ENCODE measurements around the gene TK1.

Gene TK1

DNA sequence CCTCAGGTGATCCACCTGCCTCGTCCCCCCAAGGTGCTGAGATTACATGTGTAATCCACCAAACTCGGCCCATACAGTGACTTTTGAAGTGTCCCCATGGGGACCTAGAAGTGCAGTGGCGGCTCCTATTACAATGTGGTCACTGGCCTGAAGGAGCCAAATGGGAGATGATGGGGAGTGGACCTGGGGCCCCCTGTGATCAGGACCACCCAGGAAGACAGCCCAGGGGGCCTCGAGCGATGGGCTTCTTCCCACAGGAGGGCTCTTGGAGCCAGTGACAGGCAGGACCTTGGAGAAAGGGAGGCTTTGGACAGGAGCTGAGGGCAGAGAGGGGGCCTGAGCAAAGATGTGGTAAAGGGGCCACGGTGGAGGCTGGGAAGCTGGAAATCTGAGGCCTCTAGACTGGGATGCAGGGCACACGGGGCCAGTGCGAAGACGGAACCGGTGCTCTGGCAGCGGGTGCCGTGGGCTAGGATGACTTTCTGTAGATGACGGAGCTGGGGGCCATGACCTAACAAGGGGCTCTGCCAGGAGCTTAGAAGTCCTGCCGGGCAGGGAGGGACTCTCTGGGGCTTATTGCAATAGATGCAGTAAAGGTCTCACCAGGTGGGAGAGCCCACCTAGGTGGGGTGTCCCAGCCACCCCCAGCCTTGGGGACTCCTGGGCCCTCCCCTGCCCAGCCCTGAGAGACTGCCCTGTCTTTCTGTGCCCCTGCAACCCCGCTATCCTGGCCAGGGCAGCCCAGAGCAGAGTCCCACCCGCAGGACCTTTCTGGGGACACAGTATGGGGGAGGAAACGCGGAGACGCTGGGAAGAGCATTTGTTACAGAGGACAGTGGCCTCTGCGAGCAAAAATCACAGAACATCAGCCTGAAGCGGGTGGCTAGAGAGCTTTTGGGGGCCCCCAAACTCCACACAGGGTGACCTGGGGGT lies 43.4 kb downstream of the TK1 start:
- TF ChIP-seq, protein P1, sequence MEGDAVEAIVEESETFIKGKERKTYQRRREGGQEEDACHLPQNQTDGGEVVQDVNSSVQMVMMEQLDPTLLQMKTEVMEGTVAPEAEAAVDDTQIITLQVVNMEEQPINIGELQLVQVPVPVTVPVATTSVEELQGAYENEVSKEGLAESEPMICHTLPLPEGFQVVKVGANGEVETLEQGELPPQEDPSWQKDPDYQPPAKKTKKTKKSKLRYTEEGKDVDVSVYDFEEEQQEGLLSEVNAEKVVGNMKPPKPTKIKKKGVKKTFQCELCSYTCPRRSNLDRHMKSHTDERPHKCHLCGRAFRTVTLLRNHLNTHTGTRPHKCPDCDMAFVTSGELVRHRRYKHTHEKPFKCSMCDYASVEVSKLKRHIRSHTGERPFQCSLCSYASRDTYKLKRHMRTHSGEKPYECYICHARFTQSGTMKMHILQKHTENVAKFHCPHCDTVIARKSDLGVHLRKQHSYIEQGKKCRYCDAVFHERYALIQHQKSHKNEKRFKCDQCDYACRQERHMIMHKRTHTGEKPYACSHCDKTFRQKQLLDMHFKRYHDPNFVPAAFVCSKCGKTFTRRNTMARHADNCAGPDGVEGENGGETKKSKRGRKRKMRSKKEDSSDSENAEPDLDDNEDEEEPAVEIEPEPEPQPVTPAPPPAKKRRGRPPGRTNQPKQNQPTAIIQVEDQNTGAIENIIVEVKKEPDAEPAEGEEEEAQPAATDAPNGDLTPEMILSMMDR (IDR thresholded peaks at IDR 0.05): no peak

DNA sequence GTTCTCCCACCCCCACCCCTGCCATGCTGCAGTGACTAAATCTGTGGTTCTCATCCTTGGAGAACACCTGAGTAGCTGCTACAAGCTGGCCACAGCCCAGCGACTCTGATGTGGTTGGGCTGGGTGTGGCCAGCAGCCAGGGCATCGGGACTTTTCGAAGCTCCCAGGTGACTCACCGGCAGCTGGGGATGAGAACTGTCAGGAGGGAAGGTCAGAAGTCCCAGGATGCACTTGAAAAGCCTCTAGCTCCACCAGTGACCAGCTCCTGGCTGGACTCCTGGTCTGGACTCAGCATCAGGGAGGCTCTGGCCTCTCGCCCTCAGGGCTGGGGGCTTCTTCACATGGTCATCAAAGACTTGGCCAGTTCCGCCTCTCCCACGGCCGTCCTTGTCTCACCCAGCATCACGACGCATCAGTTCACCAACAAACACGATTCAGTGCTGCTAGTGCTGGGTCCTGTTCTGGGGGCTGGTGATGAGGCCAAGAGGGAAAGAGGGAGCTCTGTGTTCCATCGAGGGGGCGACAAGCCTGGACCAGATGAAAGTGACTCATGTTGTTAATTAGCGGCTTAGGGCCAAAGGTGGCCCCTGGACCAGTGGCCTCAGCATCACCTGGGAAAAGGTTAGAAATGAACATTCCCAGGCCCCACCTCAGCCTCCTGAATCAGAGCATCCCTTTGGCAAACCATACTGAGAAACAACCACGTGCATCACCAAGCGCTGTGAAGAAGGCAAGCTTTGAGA lies 44.6 kb downstream of the TK1 start:
- TF ChIP-seq, protein P1 (IDR thresholded peaks at IDR 0.05): no peak

DNA sequence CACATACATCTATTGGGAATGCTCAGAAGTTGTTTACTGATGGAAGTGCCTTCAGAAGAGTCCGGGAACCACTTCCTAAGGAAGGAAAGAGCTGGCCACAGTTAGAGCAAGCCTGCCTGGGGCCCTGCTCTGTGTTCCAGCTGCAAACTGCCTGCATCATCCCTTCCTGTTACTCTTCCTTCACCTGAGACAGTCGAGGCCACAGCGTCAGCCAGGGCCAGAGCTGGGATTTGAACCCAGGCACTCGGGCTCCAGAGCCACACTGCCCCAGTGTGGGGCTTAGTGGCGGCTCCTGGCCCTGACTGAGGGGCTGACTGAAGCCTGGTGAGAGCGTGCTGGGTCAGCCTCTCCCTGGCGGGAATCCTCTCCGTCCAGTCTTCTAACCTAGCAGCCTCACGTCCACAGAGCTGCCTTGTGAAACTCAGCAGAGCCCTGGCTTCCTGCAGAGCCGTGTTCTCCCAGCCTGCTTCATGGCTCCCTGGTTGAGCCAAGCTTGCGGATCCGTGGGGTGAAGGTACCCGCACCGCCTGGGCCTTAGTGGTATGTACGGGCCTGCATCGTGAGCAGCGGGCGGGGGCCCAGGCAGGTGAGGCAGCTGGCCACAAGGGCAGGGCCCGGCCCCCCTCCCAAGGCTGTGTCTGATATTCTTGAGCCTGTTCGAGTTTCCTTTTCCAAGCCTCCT lies 45.3 kb downstream of the TK1 start:
- TF ChIP-seq, protein P1 (IDR thresholded peaks at IDR 0.05): no peak

DNA sequence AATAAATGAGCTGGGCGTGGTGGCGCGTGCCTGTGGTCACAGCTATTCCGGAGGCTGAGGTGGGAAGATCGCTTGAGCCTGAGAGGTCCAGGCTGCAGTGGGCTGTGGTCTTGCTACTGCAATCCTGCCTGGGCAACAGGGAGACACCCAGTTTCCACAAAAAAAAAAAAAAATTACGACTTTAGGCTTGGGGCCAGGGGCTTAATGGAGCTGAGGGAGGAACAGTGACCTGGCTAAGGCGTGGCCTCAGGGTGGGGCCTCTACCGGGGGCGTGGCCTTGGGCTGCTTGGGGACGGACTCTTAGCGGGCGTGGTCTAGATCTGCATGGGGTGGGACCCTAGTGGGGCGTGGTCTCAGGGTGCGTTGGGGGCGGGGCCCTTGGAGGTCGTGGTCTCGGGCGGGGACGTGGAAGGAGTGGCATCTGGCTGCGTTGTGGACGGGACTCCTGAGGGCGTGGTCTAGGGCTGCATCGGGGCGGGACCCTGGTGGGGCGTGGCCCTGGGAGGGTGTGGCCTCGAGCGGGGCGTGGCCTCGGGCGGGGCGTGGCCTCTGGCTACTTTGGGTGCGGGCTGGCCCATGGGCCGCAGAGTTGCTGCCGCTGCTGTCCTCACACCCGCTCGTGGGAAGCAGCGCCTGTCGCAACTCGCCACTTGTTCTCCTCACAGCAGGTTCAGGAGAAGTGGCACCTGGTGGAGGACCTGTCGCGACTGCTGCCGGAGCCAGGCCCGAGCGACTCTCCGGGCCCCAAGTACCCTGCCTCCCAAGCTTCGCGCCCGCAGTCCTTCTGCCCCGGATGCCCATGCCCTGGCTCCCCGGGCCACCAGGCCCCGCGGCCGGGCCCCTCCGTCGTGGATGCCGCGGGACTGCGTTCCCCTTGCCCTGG lies 46.4 kb downstream of the TK1 start:
- TF ChIP-seq, protein P1 (IDR thresholded peaks at IDR 0.05): no peak

DNA sequence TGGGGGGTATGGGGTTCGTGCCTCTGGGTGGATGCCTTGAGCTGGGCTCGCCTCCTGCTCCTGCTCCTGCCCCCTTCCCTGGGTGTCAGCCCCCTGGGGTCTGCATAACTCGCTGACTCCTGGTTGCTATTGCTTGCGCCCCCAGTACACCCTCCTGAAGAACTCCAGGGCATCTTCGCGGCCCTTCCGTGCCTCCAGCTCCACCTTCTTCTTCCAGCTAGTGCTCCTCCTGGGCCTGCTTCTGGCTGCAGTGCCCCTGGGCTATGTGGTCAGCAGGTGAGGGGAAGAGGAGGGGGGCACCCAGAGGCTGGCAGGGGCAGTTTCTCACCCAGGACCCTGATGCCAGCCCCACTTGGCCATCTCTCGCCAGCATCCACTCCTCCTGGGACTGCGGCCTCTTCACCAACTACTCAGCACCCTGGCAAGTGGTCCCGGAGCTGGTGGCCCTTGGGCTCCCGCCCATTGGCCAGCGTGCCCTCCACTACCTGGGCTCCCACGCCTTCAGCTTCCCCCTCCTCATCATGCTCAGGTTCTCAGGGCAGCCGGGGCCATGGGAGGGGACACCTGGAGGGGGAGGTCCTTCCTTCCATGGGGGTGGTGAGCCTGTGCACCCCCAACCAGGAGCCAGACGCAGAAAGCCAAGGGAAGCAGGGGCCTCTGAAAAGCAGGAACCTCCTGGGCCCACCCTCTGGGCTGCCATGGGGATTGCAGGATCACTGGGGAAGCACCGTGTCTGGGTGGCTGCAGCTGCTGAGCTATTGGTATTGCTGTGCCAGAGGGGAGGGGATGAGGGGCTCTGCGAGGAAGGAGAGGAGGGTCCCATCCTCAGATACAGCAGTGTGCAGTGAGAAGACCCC lies 48.4 kb downstream of the TK1 start:
- TF ChIP-seq, protein P1 (IDR thresholded peaks at IDR 0.05): no peak

DNA sequence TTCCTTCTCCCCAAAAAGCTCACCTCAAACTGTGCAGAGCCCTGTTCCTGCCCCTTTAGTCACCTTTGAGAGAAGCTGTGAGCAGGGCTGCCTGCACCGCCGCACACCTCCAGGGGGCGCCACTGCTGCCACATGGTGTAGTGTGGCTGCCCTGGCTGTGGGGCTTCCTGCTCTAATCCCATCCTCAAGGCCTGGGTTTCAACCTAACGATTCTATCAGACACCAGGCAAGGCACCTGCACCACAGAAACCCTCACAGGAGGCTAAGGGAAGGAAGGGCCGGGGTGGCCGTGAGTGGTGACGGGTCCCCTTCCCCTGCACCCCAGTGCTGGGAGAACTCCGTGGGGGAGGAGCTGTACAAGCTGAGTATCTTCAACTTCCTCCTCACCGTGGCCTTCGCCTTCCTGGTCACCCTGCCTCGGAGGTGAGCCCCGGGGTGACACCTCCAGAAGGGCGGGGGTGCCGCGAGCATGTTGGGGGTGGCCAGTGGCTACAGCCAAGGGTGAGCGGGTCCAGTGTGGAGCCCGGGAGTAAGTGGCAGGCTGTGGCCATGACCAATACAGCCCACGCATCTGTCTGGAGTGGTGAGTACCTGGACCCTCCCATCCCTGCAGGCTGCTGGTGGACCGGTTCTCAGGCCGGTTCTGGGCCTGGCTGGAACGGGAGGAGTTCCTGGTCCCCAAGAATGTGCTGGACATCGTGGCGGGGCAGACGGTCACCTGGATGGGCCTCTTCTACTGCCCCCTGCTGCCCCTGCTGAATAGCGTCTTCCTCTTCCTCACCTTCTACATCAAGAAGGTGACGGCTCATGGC lies 49.3 kb downstream of the TK1 start:
- TF ChIP-seq, protein P1 (IDR thresholded peaks at IDR 0.05): peak; percentile 72
